Measurements from ENCODE around the gene HDAC1.
A peak's percentile ranks its signal among the peaks of the same experiment; 100 is the strongest.

The HDAC1 gene

GRCh38 chr1:32352239-32352745, 60.4 kb downstream of the HDAC1 start:
- Histone ChIP-seq H3K4me3 (ENCODE audit: low read length, poor library complexity, severe bottlenecking) (peak overlapping the region; percentile 77), H3K79me2 (ENCODE audit: insufficient read depth, low read length) (no peaks in the 10 kb centered on the region), H3F3A (ENCODE audit: low read depth) (no peaks in the 10 kb centered on the region), H3K27me3 (ENCODE audit: insufficient read depth, low read length, poor library complexity, severe bottlenecking) (no peaks in the 10 kb centered on the region), H3K9me3 (ENCODE audit: insufficient read depth, low read depth, low read length) (no peaks in the 10 kb centered on the region), H3K36me3 (ENCODE audit: insufficient read depth, low read length) (no peaks in the 10 kb centered on the region), H3K9ac (ENCODE audit: low read depth, low read length, poor library complexity, severe bottlenecking) (peak overlapping the region; percentile 84), H4K20me1 (ENCODE audit: insufficient read depth, low read length, poor library complexity, severe bottlenecking) (no peaks in the 10 kb centered on the region), H3K4me2 (ENCODE audit: low read depth, low read length, poor library complexity, severe bottlenecking) (peak overlapping the region; percentile 89), H2AFZ (ENCODE audit: low read length) (no peak overlapping the region; the same call in 1 of the 2 replicates), H3K9me2 (replicated peaks; ENCODE audit: low read depth, low read length) (no peaks in the 10 kb centered on the region), H3K4me1 (ENCODE audit: insufficient read depth, low read length, poor library complexity, severe bottlenecking) (peaks cover 34% of the 10 kb centered on the region)
- TF ChIP-seq, protein P1, sequence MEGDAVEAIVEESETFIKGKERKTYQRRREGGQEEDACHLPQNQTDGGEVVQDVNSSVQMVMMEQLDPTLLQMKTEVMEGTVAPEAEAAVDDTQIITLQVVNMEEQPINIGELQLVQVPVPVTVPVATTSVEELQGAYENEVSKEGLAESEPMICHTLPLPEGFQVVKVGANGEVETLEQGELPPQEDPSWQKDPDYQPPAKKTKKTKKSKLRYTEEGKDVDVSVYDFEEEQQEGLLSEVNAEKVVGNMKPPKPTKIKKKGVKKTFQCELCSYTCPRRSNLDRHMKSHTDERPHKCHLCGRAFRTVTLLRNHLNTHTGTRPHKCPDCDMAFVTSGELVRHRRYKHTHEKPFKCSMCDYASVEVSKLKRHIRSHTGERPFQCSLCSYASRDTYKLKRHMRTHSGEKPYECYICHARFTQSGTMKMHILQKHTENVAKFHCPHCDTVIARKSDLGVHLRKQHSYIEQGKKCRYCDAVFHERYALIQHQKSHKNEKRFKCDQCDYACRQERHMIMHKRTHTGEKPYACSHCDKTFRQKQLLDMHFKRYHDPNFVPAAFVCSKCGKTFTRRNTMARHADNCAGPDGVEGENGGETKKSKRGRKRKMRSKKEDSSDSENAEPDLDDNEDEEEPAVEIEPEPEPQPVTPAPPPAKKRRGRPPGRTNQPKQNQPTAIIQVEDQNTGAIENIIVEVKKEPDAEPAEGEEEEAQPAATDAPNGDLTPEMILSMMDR (conservative IDR thresholded peaks at IDR 0.05; ENCODE audit: low read length), result no peak
- no peak for TF ChIP-seq EZH2phosphoT487 (IDR thresholded peaks at IDR 0.05; ENCODE audit: borderline replicate concordance)

DNA sequence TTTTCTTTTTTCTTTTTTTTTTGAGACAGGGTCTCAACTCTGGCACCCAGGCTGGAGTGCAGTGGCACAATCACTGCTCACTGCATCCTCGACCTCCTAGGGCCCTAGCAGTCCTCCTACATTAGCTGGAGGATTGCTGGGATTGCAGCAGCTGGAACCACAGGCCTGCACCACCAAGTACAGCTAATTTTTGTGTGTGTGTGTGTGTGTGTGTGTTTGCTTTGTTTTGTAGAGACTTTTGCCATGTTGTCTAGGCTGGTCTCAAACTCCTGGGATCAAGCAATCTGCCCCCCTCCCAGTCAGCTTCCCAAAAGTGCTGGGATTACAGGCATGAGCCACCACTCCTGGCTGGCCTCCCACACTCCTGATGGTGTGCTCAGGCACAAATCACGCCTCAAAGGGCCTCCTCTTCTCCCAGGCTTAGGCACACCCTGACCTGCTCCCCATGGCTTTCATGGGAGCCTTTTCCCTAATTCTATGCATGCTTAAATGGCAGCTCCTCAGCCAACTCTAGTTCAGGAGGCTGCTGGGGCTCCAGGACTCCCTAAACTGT, 61.0 kb downstream of the HDAC1 start:
- Histone ChIP-seq H3K36me3 (ENCODE audit: insufficient read depth, low read length) (no peaks in the 10 kb centered on the region), H3F3A (ENCODE audit: low read depth) (no peaks in the 10 kb centered on the region), H3K27me3 (ENCODE audit: insufficient read depth, low read length, poor library complexity, severe bottlenecking) (no peaks in the 10 kb centered on the region), H3K4me1 (ENCODE audit: insufficient read depth, low read length, poor library complexity, severe bottlenecking) (peaks cover 34% of the 10 kb centered on the region), H2AFZ (ENCODE audit: low read length) (no peak overlapping the region), H3K4me3 (ENCODE audit: low read length, poor library complexity, severe bottlenecking) (peak overlapping the region; percentile 77), H3K79me2 (ENCODE audit: insufficient read depth, low read length) (no peaks in the 10 kb centered on the region), H4K20me1 (ENCODE audit: insufficient read depth, low read length, poor library complexity, severe bottlenecking) (no peaks in the 10 kb centered on the region), H3K9ac (ENCODE audit: low read depth, low read length, poor library complexity, severe bottlenecking) (peak overlapping the region; percentile 84), H3K9me2 (replicated peaks; ENCODE audit: low read depth, low read length) (no peaks in the 10 kb centered on the region), H3K4me2 (ENCODE audit: low read depth, low read length, poor library complexity, severe bottlenecking) (peak overlapping the region; percentile 89), H3K9me3 (ENCODE audit: insufficient read depth, low read depth, low read length) (no peaks in the 10 kb centered on the region)
- TF ChIP-seq, protein P1 (conservative IDR thresholded peaks at IDR 0.05; ENCODE audit: low read length), result no peak
- TF ChIP-seq EZH2phosphoT487 (IDR thresholded peaks at IDR 0.05; ENCODE audit: borderline replicate concordance), result no peak

DNA sequence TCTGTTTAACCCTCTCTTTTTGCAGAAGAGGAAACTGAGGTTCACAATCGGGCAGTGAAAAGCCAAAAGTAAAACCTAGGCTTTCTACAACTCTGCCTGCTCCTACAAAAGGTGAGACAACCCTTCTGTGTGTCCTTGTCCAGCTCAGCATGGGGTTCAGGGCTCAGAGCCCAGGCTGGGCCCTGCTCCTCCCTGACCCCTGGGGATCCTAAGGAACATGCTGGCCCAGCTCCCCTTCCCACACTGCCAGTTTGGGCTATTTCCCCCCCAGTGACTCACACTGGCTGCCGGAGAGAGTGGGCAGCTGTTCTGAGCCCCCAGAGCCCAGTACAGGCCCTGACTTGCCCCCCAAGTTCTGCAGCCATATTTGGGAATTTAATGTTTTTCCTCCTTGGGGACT, 61.5 kb downstream of the HDAC1 start:
- Histone ChIP-seq H3K9me3 (ENCODE audit: insufficient read depth, low read depth, low read length) (no peaks in the 10 kb centered on the region), H3K9ac (ENCODE audit: low read depth, low read length, poor library complexity, severe bottlenecking) (peak overlapping the region; percentile 23), H3K4me2 (ENCODE audit: low read depth, low read length, poor library complexity, severe bottlenecking) (no peak overlapping the region), H3K9me2 (replicated peaks; ENCODE audit: low read depth, low read length) (no peaks in the 10 kb centered on the region), H4K20me1 (ENCODE audit: insufficient read depth, low read length, poor library complexity, severe bottlenecking) (no peaks in the 10 kb centered on the region), H3K27me3 (ENCODE audit: insufficient read depth, low read length, poor library complexity, severe bottlenecking) (no peaks in the 10 kb centered on the region), H2AFZ (ENCODE audit: low read length) (no peak overlapping the region), H3F3A (ENCODE audit: low read depth) (no peaks in the 10 kb centered on the region), H3K79me2 (ENCODE audit: insufficient read depth, low read length) (no peaks in the 10 kb centered on the region), H3K4me3 (ENCODE audit: low read length, poor library complexity, severe bottlenecking) (no peak overlapping the region), H3K36me3 (ENCODE audit: insufficient read depth, low read length) (no peaks in the 10 kb centered on the region), H3K4me1 (ENCODE audit: insufficient read depth, low read length, poor library complexity, severe bottlenecking) (peaks cover 34% of the 10 kb centered on the region)
- no peak for TF ChIP-seq EZH2phosphoT487 (IDR thresholded peaks at IDR 0.05; ENCODE audit: borderline replicate concordance)
- TF ChIP-seq, protein P1 (conservative IDR thresholded peaks at IDR 0.05; ENCODE audit: low read length), result no peak
